ENCODE measurements around the gene C12orf60. TPM values are rescaled to one million over a fixed set of nuclear protein-coding genes. Genes with fewer than 3 reads are reported as not detected.

Gene C12orf60
- total RNA-seq, 4 donors from 2014 or later = 0.77 to 16.5 (median 0.95) TPM

GRCh38 chr12:14833952-14834351 lies 30.5 kb downstream of the C12orf60 start:
- TF ChIP-seq, protein P1, sequence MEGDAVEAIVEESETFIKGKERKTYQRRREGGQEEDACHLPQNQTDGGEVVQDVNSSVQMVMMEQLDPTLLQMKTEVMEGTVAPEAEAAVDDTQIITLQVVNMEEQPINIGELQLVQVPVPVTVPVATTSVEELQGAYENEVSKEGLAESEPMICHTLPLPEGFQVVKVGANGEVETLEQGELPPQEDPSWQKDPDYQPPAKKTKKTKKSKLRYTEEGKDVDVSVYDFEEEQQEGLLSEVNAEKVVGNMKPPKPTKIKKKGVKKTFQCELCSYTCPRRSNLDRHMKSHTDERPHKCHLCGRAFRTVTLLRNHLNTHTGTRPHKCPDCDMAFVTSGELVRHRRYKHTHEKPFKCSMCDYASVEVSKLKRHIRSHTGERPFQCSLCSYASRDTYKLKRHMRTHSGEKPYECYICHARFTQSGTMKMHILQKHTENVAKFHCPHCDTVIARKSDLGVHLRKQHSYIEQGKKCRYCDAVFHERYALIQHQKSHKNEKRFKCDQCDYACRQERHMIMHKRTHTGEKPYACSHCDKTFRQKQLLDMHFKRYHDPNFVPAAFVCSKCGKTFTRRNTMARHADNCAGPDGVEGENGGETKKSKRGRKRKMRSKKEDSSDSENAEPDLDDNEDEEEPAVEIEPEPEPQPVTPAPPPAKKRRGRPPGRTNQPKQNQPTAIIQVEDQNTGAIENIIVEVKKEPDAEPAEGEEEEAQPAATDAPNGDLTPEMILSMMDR (IDR thresholded peaks at IDR 0.05) = no peak
- no peak for TF ChIP-seq POLR2A (IDR thresholded peaks at IDR 0.05)
- H3K4me1 ChIP-seq = no peaks in the 10 kb centered on the region
- no peak overlapping the region for H3K4me3 ChIP-seq
- H3K27ac ChIP-seq = no peak overlapping the region
- intact Hi-C loops (cut with DNase I; ENCODE audit: low total_unique reads) = no loop called here
- no peak for DNase-seq
- H3K36me3 ChIP-seq = no peaks in the 10 kb centered on the region
- H3K27me3 ChIP-seq = no peaks in the 10 kb centered on the region
- H3K9me3 ChIP-seq = no peaks in the 10 kb centered on the region

GRCh38 chr12:14834509-14834908 lies 31.0 kb downstream of the C12orf60 start:
- intact Hi-C loops (cut with DNase I; ENCODE audit: low total_unique reads) = no loop called here
- H3K9me3 ChIP-seq = no peaks in the 10 kb centered on the region
- H3K27ac ChIP-seq = no peak overlapping the region
- H3K36me3 ChIP-seq = no peaks in the 10 kb centered on the region
- no peak for TF ChIP-seq POLR2A (IDR thresholded peaks at IDR 0.05)
- TF ChIP-seq, protein P1 (IDR thresholded peaks at IDR 0.05) = no peak
- DNase-seq = no peak
- H3K4me3 ChIP-seq = no peak overlapping the region
- H3K27me3 ChIP-seq = no peaks in the 10 kb centered on the region
- H3K4me1 ChIP-seq = no peaks in the 10 kb centered on the region

GRCh38 chr12:14836336-14837210 lies 33.1 kb downstream of the C12orf60 start:
- intact Hi-C loops (cut with DNase I; ENCODE audit: low total_unique reads) = no loop called here
- no peaks in the 10 kb centered on the region for H3K36me3 ChIP-seq

DNA sequence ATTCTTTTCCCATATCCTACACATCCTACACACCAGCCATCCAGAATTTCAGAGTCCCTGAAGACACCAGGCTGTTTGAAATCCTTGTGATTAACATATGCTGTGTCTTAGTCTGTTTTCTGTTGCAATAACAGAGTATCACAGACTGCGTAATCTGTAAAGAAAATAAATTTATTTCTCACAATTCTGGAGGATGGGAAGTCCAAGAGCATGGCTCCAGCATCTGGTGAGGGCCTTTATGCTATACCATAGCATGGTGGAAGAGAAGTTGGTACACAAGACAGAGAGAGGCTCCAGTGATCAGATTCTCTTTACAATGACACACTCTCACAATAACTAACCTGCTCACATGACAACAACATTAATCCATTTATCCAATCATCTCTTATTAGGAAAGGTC lies 35.8 kb downstream of the C12orf60 start:
- DNase-seq = no peak
- H3K27me3 ChIP-seq = no peaks in the 10 kb centered on the region
- TF ChIP-seq, protein P1 (IDR thresholded peaks at IDR 0.05) = no peak
- TF ChIP-seq POLR2A (IDR thresholded peaks at IDR 0.05) = no peak
- intact Hi-C loops (cut with DNase I; ENCODE audit: low total_unique reads) = no loop called here
- H3K4me1 ChIP-seq = no peaks in the 10 kb centered on the region
- no peak overlapping the region for H3K4me3 ChIP-seq
- H3K36me3 ChIP-seq = no peaks in the 10 kb centered on the region
- no peak overlapping the region for H3K27ac ChIP-seq
- no peaks in the 10 kb centered on the region for H3K9me3 ChIP-seq

More at GRCh38 chr12:14836336-14837210, 33.1 kb downstream of the C12orf60 start:
- no peak for DNase-seq
- Histone ChIP-seq H3K4me1 (no peaks in the 10 kb centered on the region), H3K9me3 (no peaks in the 10 kb centered on the region), H3K4me3 (no peak overlapping the region), H3K27ac (no peak overlapping the region), H3K27me3 (no peaks in the 10 kb centered on the region)
- TF ChIP-seq, protein P1 (IDR thresholded peaks at IDR 0.05) = no peak
- TF ChIP-seq POLR2A (IDR thresholded peaks at IDR 0.05) = no peak

- Histone ChIP-seq H3K9me3 (no peaks in the 10 kb centered on the region), H3K27ac (peak overlapping the region in 1 of 2 donors; percentile 46), H3K27me3 (no peaks in the 10 kb centered on the region), H3K4me1 (no peaks in the 10 kb centered on the region), H3K4me3 (no peak overlapping the region), H3K36me3 (no peaks in the 10 kb centered on the region)
- intact Hi-C loops (cut with DNase I; ENCODE audit: low total_unique reads) = loop anchor here (10.0 kb wide), 1 partner anchor 434 kb away; no protein-coding TSS in a partner anchor
- DNase-seq = no peak
- TF ChIP-seq, protein P1 (IDR thresholded peaks at IDR 0.05) = no peak
- no peak for TF ChIP-seq POLR2A (IDR thresholded peaks at IDR 0.05)
Measured at GRCh38 chr12:14840616-14841015, 37.1 kb downstream of the C12orf60 start.
